ENCODE data around the gene PITHD1. TPM values are rescaled to one million over a fixed set of nuclear protein-coding genes. Genes with fewer than 3 reads are reported as not detected.

PITHD1 gene
- total and polyA plus RNA-seq, 3 donors from 2014 or later = 83.7 to 99.3 (median 89.9) TPM

DNA sequence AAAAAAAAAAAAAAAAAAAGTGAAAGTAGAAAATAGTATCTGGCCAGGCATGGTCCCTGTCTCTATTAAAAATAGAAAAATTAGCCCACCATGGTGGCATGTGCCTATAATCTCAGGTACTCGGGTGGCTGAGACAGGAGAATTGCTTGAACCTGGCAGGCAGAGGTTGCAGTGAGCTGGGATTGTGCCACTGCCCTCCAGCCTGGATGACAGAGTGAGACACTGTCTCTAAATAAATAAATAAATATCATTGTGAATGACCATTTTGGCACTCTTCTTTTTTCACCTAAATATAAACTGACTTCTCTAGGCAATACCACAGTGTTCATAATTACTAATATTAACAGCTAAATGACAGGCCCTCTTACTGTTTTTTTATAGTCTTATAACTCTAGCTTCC, 20.4 kb upstream of the PITHD1 start:
- no peak overlapping the region for H3K4me3 ChIP-seq
- no peaks in the 10 kb centered on the region for H3K9me3 ChIP-seq
- intact Hi-C loops (cut with DNase I; ENCODE audit: low total_unique reads) = no loop called here
- no peak for DNase-seq
- no peak overlapping the region for H3K27ac ChIP-seq
- no peaks in the 10 kb centered on the region for H3K27me3 ChIP-seq
- no peaks in the 10 kb centered on the region for H3K36me3 ChIP-seq (ENCODE audit: low read depth, missing control alignments)
- H3K4me1 ChIP-seq = no peaks in the 10 kb centered on the region
- TF ChIP-seq, protein P1, sequence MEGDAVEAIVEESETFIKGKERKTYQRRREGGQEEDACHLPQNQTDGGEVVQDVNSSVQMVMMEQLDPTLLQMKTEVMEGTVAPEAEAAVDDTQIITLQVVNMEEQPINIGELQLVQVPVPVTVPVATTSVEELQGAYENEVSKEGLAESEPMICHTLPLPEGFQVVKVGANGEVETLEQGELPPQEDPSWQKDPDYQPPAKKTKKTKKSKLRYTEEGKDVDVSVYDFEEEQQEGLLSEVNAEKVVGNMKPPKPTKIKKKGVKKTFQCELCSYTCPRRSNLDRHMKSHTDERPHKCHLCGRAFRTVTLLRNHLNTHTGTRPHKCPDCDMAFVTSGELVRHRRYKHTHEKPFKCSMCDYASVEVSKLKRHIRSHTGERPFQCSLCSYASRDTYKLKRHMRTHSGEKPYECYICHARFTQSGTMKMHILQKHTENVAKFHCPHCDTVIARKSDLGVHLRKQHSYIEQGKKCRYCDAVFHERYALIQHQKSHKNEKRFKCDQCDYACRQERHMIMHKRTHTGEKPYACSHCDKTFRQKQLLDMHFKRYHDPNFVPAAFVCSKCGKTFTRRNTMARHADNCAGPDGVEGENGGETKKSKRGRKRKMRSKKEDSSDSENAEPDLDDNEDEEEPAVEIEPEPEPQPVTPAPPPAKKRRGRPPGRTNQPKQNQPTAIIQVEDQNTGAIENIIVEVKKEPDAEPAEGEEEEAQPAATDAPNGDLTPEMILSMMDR (IDR thresholded peaks at IDR 0.05) = no peak
- TF ChIP-seq POLR2A (IDR thresholded peaks at IDR 0.05) = no peak
- WGBS, 2 donors = 94 to 100% methylated on average over 1 of the region's 1 CpG

- Histone ChIP-seq H3K4me3 (no peak overlapping the region), H3K9me3 (no peaks in the 10 kb centered on the region), H3K36me3 (ENCODE audit: low read depth, missing control alignments) (no peaks in the 10 kb centered on the region), H3K27ac (no peak overlapping the region), H3K4me1 (no peaks in the 10 kb centered on the region), H3K27me3 (no peaks in the 10 kb centered on the region)
- DNase-seq = peak; percentile 79
- TF ChIP-seq POLR2A (IDR thresholded peaks at IDR 0.05) = no peak
- intact Hi-C loops (cut with DNase I; ENCODE audit: low total_unique reads) = no loop called here
- WGBS, 2 donors = 31 to 35% methylated on average over 4 of the region's 4 CpGs
These were observed 18.9 kb upstream of the PITHD1 start for GRCh38 chr1:23759277-23759676.

DNA sequence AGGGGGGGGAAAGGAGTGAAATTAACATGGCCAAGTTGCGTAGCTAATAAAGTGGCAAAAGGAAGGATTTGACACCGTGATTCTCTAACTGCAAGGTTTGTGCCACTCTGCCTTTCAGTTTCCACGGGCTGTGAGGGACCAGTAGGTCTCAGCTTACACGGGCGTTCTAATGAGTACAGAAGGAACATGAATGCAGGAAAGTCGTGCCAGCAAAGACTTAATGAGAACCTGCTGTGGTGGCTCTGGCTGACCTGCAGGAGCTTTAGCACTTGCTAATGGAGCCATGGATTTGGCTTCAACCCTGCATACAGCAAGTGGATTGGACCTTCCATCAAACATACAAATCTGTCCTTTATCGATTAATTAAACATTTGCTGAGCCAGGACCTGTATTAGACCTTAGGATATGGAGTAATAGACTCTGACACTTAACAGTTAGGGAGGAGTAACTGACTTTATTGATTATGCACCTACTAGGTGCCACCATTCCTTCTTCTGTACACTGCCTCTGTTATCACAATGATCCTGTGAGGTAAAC, 15.1 kb upstream of the PITHD1 start:
- WGBS, 2 donors = 40 to 80% methylated on average over 7 of the region's 7 CpGs
- no peaks in the 10 kb centered on the region for H3K4me1 ChIP-seq
- no peak overlapping the region for H3K4me3 ChIP-seq
- H3K27me3 ChIP-seq = no peaks in the 10 kb centered on the region
- intact Hi-C loops (cut with DNase I; ENCODE audit: low total_unique reads) = no loop called here
- H3K9me3 ChIP-seq = no peaks in the 10 kb centered on the region
- H3K36me3 ChIP-seq (ENCODE audit: low read depth, missing control alignments) = no peaks in the 10 kb centered on the region
- DNase-seq = no peak
- H3K27ac ChIP-seq = no peak overlapping the region
- TF ChIP-seq, protein P1 (IDR thresholded peaks at IDR 0.05) = no peak
- TF ChIP-seq POLR2A (IDR thresholded peaks at IDR 0.05) = no peak

- no peak overlapping the region for H3K4me3 ChIP-seq
- TF ChIP-seq, protein P1 (IDR thresholded peaks at IDR 0.05) = no peak
- TF ChIP-seq POLR2A (IDR thresholded peaks at IDR 0.05) = no peak
- H3K27me3 ChIP-seq = no peaks in the 10 kb centered on the region
- intact Hi-C loops (cut with DNase I; ENCODE audit: low total_unique reads) = no loop called here
- no peaks in the 10 kb centered on the region for H3K9me3 ChIP-seq
- H3K36me3 ChIP-seq (ENCODE audit: low read depth, missing control alignments) = no peaks in the 10 kb centered on the region
- no peak overlapping the region for H3K27ac ChIP-seq
- 88 to 93% methylated on average over 5 of the region's 5 CpGs for WGBS, 2 donors
- no peak for DNase-seq
- peaks cover 8% of the 10 kb centered on the region for H3K4me1 ChIP-seq
These were observed 9.5 kb upstream of the PITHD1 start for GRCh38 chr1:23768733-23769132.

GRCh38 chr1:23772049-23772853, 6.0 kb upstream of the PITHD1 start:
- H3K9me3 ChIP-seq = no peaks in the 10 kb centered on the region
- peak; percentile 96 for DNase-seq
- no peaks in the 10 kb centered on the region for H3K27me3 ChIP-seq
- intact Hi-C loops (cut with DNase I; ENCODE audit: low total_unique reads) = no loop called here
- 17 to 25% methylated on average over 14 of the region's 14 CpGs for whole genome bisulfite sequencing, 2 donors
- H3K4me3 ChIP-seq = no peak overlapping the region
- no peaks in the 10 kb centered on the region for H3K36me3 ChIP-seq (ENCODE audit: low read depth, missing control alignments)
- TF ChIP-seq, protein P1 (IDR thresholded peaks at IDR 0.05) = peak; percentile 56 to 90 (median 85)
- TF ChIP-seq POLR2A (IDR thresholded peaks at IDR 0.05) = no peak
- H3K27ac ChIP-seq = no peak overlapping the region
- H3K4me1 ChIP-seq = peaks cover 10% of the 10 kb centered on the region
